Muscle of back (tissue), 11 donors: ENCODE results near the gene FPGT. TPM values are rescaled to one million over a fixed set of nuclear protein-coding genes. Genes with fewer than 3 reads are reported as not detected.
"Not testable (repeated sequence)": the region's sequence is repeated elsewhere in the genome, so short reads cannot be mapped to it uniquely, and the experiment has no call there.

ENCODE experiments used
- DNase-seq, 3 donors: peaks; one replicate each; pipeline versions ENCODE4 v3.0.0 to v3.0.0-alpha.2; 2013
- polyA plus RNA-seq, 10 donors: library from polyadenylated mRNA; unstranded; fragments of 120-200 nt; gene quantifications; one replicate each; pipeline ENCODE4 v1.2.1, GENCODE V29; 2013; ENCODE audit not compliant: insufficient read length in 10 of 10

Gene FPGT
- polyA plus RNA-seq, 10 donors = 9.8 to 14.7 (median 11.7) TPM

- DNase-seq = not testable (repeated sequence)
Measured at GRCh38 chr1:74253243-74253824, 55.3 kb downstream of the FPGT start.

Other genes starting within 250 kb of the FPGT start
- under 1 TPM; 0.09 to 0.85 (median 0.47) TPM for gene LRRIQ3, start 66 bp upstream of the FPGT start, polyA plus RNA-seq
- gene TNNI3K, start 37.1 kb downstream of the FPGT start, polyA plus RNA-seq = 1 to 10 TPM in 2 of 10 donors, under 1 TPM in 8; 0.48 to 1.2 (median 0.79) TPM